GM18505 (cell line): ENCODE data around the gene UAP1.
"Not testable (repeated sequence)": the region's sequence is repeated elsewhere in the genome, so short reads cannot be mapped to it uniquely, and the experiment has no call there.

ENCODE experiments used
- ATAC-seq: cut with Tn5 transposase; IDR thresholded peaks from one replicate; pipeline ENCODE4 v1.9.1; 2021; ENCODE audit not compliant: unreplicated experiment
- POLR2A ChIP-seq: IDR thresholded peaks from 4 replicates; pipeline ENCODE4 v1.6.1; 2011; ENCODE audit warnings: borderline replicate concordance; ENCODE audit not compliant: insufficient read depth, insufficient read length; ENCODE audit errors: extremely low read depth

The UAP1 gene

DNA sequence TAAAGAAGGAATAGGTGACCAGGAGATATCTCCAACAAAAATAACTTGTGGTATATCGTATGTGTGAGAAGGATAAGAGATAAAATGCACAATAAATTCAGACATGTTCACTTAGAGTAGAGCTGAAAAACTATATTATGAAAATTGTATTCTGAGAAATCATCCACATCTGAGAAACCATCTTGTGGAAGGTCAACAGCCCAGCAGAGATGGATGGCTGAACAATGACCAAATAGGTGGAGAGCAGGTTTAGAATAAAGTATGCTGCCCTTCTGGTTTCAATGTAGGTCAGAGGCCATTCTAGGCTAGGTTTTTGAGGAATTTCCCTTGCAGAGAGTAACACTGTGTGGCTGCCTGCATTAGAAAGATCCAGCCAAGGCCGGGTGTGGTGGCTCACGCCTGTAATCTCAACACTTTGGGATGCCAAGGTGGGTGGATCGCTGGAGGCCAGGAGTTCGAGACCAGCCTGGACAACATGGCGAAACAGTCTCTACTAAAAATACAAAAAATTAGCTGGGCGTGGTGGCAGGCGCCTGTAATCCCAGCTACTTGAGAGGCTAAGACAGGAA lies 8.8 kb upstream of the UAP1 start:
- TF ChIP-seq POLR2A = no peak
- ATAC-seq = no peak

DNA sequence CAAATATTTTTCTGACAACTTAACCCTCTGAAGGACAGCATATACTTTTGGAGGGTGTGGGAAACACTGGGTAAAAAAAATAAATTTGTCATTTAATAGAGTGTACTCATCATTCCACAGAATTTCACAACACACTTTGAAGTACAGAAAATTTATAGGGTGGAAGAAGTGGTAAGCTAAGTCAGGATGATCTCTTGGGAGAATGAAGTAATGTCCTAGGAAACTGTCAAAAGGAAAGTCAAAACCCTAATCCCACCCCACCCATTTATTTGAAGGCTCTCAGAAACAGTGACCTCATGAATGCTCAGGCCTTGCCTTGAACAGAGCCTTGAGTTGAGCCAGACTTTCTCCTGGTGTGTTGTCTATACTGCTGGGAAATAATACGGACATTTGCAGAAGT lies 7.3 kb upstream of the UAP1 start:
- no peak for ATAC-seq
- TF ChIP-seq POLR2A = no peak

DNA sequence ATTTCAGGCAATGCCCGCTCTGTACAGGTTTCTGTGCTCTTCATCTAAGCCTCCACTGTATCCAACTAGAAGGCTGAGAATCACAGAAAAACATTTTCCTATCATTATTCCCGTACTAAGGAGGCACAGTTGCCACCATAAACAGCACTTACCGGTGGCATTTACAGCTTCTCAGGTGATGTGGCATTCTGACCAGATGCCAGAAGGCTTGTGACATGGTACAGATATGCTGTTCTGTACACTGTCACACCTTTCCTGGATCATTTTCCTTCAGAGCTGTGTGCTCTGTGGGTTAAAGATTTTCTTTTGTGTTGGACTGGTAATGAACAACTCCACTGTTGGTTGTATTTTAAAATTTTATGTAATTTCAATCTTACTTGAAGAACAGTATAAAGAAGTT lies 4.0 kb upstream of the UAP1 start:
- TF ChIP-seq POLR2A = no peak
- ATAC-seq = no peak

DNA sequence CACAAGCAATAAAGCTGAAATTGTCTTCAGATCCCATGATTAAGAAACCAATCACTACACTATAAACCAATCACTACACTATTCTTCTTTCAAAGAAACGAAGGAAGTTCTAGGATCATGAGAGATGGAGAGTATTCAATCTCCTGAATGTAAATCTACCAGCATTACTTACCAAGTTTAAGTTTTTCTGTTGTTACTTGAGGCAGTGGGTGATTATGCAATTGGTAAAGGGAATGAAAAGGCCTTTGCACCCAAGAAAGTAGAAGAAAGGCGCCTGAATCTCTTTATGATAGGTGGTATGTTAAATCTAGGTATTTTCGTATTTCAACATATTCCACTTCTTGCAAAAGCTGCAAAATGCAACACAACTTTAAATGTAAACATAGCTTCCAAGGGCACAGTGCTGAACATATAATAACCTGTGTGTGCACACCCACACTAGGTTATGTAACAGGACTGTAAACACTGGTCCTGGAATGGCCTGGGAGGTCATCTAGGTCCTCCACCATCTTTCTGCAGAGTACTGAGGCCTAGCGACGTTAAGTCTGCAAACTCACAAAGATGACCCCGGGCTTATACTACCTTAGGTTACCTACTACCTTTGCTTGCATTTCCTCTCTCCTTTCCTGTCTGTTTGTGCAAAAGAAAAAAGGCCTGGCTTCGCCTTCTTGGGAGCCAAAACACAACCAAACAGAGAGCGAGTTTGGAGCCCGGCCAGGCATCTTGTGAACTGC lies 1.1 kb upstream of the UAP1 start:
- TF ChIP-seq POLR2A = no peak
- ATAC-seq = no peak

DNA sequence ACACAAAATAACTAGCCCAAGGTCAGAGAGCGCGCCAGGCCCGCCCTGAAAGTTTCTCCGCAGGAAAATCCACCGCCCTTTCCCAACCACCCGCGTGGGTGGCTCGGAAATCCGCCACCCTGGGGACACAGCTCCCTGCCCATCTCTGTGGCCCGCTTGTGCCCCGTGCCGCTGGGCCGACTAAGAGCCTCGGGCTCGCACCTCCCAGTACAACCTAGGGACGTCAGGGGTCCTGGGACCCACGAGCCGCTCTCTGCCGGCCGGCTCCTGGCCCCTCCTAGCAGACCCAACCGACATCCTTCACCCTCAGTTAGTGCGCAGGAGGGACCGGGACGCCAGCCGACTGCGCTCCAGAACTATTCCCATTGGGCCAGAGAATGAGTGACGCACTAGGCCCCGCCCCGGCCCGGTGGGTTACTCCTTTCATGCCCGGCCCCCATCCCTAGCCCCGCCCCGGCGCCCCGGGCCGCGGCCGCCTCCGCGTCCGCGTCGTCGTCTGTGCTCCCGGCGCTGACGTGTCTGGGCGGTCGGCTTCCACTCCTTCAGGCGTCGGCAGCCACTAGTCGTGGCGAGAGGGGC lies 396 bp upstream of the UAP1 start:
- peak; percentile 78 for TF ChIP-seq POLR2A
- peak; percentile 95 for ATAC-seq

DNA sequence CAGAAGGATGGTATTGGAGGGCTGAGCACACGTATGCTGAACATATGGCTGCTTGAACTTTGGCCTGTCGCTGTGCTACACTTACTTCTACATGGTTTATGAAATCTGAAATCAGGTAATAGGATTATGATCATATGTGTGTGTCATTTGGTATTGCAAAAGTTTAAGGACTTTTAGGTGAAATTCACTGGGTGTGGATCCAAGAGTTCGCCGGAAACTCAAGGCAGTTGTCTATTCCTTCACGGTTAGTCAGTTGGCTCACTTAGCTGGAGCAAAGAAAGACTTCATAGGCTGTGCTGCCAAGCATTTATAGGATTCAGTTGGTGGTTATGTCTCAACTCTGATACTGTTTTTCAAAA lies 927 bp downstream of the UAP1 start:
- no peak for TF ChIP-seq POLR2A
- no peak for ATAC-seq

DNA sequence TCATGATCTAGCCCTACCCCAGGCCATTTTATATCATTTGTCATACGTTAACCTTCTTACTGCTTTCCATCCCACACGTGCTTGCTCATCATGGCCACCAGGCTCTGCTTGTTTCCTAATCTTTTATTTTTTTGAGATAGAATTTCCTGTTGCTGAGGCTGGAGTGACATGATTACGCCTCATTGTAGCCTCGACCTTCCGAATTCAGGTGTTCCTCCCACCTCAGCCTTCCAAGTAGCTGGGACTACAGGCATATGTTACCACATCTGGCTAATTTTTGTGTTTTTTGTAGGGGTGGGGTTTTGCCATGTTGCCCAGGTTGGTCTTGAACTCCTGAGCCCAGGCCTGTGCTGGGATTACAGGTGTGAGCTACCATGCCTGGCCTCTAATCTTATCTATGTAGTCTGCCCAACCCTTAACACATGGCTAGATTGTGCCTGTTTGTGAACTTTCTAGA lies 3.3 kb downstream of the UAP1 start:
- no peak for TF ChIP-seq POLR2A
- no peak for ATAC-seq

DNA sequence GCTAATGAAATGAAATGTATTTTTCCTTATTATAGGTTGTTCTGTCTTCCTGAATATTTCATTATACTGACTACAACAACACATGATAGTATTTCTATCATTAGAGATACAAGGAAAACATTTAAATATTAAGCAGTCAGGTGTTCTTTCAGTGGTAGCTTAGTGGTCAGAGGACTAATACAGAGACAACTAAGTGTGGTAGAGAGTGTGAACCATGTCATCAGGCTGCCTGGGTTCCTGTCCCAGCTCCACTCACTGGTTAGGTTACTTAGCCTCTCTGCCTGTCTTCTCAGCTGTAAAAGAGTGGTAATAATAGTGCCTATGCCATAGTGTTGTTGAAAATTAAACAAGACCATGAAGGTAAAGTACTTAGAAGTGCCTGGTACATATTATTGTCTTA lies 3.9 kb downstream of the UAP1 start:
- ATAC-seq = no peak
- TF ChIP-seq POLR2A = no peak

DNA sequence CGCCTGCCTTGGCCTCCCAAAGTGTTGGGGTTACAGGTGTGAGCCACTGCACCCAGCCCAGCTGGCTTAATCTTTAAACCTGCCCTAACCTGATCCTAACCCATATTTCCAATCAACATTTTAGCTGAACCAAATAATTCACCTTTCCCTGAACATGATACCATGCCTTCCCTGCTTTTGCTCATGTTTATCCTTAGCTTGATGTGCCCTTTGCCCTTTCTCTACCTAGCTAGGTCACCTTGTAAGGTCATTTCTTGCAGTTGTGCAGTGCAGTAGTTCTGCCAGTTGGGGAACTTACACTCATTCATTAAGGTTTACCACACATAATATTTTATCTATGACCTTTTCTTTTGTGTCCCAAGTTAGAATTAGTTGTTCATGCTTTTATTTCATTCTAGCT lies 5.3 kb downstream of the UAP1 start:
- TF ChIP-seq POLR2A = no peak
- ATAC-seq = no peak

DNA sequence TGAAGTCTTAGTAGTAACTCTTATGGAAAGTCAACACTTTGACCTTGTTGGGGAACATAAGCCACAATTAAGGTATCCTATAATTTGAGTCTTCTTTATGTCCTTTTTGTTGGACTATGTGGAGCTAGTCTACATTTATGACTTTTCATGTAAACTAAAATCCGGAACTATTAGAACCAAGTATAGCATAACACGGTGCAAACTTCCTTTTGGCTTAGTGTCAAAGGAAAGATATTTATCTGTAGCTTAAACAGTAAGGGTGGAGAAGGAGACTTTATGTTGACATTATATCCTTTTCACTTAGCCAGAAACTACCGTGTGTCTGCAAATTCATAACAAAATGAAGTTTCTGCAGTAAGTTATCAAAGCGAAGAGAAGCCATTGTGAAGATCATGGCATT lies 7.3 kb downstream of the UAP1 start:
- ATAC-seq = no peak
- no peak for TF ChIP-seq POLR2A

DNA sequence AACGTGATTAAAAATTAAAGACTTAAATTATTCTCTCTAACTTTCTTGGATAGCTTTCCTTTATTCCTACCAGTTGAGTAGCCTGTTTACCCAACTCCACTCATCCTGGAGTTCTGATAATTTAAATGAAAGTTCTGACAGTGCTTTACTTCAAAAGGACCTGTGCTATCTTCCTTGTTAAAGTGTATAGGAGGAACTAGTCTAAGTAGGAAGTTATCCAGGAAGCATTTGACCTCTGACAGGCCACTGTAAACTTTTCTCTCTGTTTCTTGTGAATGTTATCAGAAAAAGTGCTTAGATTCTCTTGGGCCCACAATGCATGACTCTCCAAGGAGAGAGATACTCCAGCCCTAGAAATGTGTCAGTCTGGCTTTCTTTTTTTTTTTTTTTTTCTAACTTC lies 9.2 kb downstream of the UAP1 start:
- no peak for TF ChIP-seq POLR2A
- ATAC-seq = no peak

DNA sequence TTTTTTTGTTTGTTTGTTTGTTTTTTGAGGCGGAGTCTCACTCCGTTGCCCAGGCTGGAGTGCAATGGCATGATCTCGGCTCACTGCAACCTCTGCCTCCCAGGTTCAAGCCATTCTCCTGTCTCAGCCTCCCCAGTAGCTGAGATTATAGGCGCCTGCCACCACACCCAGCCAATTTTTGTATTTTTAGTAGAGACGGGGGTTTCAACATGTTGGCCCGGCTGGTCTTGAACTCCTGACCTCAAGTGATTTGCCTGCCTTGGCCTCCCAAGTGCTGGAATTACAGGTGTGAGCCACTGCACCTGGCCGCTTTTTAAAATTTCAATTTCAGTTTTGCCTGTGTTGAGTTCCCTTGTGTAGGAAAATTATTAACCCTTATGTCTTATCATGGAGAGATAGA lies 9.6 kb downstream of the UAP1 start:
- not testable (repeated sequence) for ATAC-seq

DNA sequence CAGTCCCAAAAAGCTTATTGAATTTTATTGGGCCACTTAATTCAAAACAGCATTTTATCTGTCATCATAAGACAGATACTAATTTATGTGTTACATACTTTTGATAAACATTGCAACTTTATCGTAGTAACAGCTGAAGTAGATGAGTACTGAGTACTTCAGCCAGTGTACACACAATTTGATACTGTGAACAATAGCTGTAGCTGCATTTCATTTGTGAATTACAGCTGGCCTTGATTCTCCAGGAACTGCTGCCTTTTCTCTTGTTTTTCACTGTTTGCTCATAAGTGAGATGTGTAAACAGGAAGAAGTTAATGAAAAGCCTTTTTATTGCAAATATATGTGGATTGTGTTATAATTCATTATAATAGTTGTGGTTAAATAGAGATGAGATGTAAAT lies 10.2 kb downstream of the UAP1 start:
- ATAC-seq = no peak

DNA sequence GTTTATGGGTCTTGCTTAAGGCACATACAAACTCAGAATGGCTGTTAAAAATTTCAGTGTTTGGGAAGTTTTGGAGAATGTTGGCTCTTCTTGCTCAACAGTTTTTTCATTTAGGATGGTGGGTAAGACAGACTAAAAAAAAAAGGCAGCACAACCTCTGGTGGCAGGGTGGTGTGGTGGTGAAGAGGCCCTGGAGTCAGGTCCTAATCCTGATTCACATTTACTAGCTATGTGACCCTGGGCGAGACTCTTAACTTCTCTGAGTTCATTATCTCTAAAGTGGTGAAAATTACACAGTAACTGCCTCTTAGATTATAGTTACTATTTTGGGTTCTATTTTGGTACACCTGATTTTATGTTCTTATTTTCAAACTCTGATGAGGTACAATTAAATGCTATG lies 11.6 kb downstream of the UAP1 start:
- TF ChIP-seq POLR2A = no peak
- ATAC-seq = no peak

More for the DNA sequence above, 10.2 kb downstream of the UAP1 start:
- TF ChIP-seq POLR2A = no peak
